K562 (cell line): ENCODE measurements around the gene ABCA3. TPM values are rescaled to one million over a fixed set of nuclear protein-coding genes. Genes with fewer than 3 reads are reported as not detected.

Source experiments
- CBX1 ChIP-seq: sonication (generic); IDR thresholded peaks from 2 replicates; pipeline ENCODE4 v1.6.1; 2016; ENCODE audit warnings: antibody characterized with exemption, low read depth, mild to moderate bottlenecking
- CREB1 ChIP-seq, 2 experiments: sonication (generic) in 1 of 2; formaldehyde crosslinking in 1 of 2; IDR thresholded peaks; 2 replicates each; pipeline versions ENCODE4 v1.6.1 to v1.8.0; 2012 to 2022; ENCODE audit warnings: inconsistent platforms in 1 of 2, mild to moderate bottlenecking in 1 of 2, missing genetic modification reagents in 1 of 2, moderate library complexity in 1 of 2
- DMBX1 ChIP-seq: fragments of 250-450 bp; sonication (Bioruptor Pico); IDR thresholded peaks from 2 replicates; pipeline ENCODE4 v1.8.0; 2022; ENCODE audit warnings: inconsistent platforms, mild to moderate bottlenecking, moderate library complexity, borderline replicate concordance
- EGR1 ChIP-seq: fragments of 450-650 bp; conservative IDR thresholded peaks from 2 replicates; pipeline ENCODE4 v1.6.1; 2017; ENCODE audit warnings: mild to moderate bottlenecking
- EWSR1 ChIP-seq: fragments of 450-650 bp; IDR thresholded peaks from 2 replicates; pipeline ENCODE4 v1.6.1; 2018; ENCODE audit warnings: borderline replicate concordance, mild to moderate bottlenecking, low read depth, moderate library complexity; ENCODE audit not compliant: partially characterized antibody
- FIP1L1 ChIP-seq: fragments of 200-400 bp; formaldehyde crosslinking; IDR thresholded peaks from 2 replicates; pipeline ENCODE4 v1.6.1; 2018; ENCODE audit warnings: mild to moderate bottlenecking, low read depth, low read length; ENCODE audit not compliant: poor library complexity, severe bottlenecking
- HMG20B ChIP-seq: fragments of 250-450 bp; sonication (Bioruptor Pico); IDR thresholded peaks from 2 replicates; pipeline ENCODE4 v1.5.0; 2021; ENCODE audit warnings: mild to moderate bottlenecking
- MCM2 ChIP-seq: fragments of 450-650 bp; IDR thresholded peaks from 2 replicates; pipeline ENCODE4 v1.6.1; 2017; ENCODE audit warnings: low read depth, mild to moderate bottlenecking
- MTA1 ChIP-seq: fragments of 450-650 bp; IDR thresholded peaks from 2 replicates; pipeline ENCODE4 v1.6.1; 2017; ENCODE audit warnings: borderline replicate concordance
- NCOA4 ChIP-seq: fragments of 450-650 bp; IDR thresholded peaks from 2 replicates; pipeline ENCODE4 v1.6.1; 2018; ENCODE audit warnings: mild to moderate bottlenecking; ENCODE audit not compliant: partially characterized antibody
- POLR2AphosphoS5 ChIP-seq: IDR thresholded peaks from 2 replicates; pipeline ENCODE4 v1.6.1; 2011; ENCODE audit warnings: mild to moderate bottlenecking, low read depth, low read length, moderate library complexity; ENCODE audit not compliant: control insufficient read depth, insufficient read depth
- U2AF1 ChIP-seq: fragments of 200-400 bp; formaldehyde crosslinking; optimal IDR thresholded peaks from 2 replicates; pipeline ENCODE3; 2017; ENCODE audit warnings: mild to moderate bottlenecking, low read depth, low read length, moderate library complexity
- ZNF263 ChIP-seq: sonication (generic); formaldehyde crosslinking; IDR thresholded peaks from 2 replicates; pipeline ENCODE4 v1.8.0; 2022; ENCODE audit warnings: mild to moderate bottlenecking, missing genetic modification reagents, borderline replicate concordance
- ZNF347 ChIP-seq: fragments of 450-650 bp; formaldehyde crosslinking; IDR thresholded peaks from 2 replicates; pipeline ENCODE4 v1.4.0; 2020; ENCODE audit warnings: low read depth, mild to moderate bottlenecking, moderate library complexity
- ZNF408 ChIP-seq: fragments of 250-450 bp; sonication (Bioruptor Pico); IDR thresholded peaks from 2 replicates; pipeline ENCODE4 v1.4.0; 2020; ENCODE audit warnings: low read depth, mild to moderate bottlenecking, moderate library complexity
- polyA plus RNA-seq, 8 experiments: library from polyadenylated mRNA; depleted of rRNA in 4 of 8; stranded (reverse) in 5 of 8; unstranded in 3 of 8; fragments of >200 nt; fragmentation: Nextera tagmentation in 2 of 8; fragmentation: Illumina TruSeq in 1 of 8; extraction: Ambion mirVana in 2 of 8; extraction: Trizol in 1 of 8; gene quantifications; 2 replicates each; pipeline versions ENCODE4 v1.2.1 to v1.2.3, GENCODE V29; 2011 to 2014; ENCODE audit warnings: inconsistent platforms in 1 of 8, missing spikeins in 1 of 8
- total RNA-seq, 7 experiments: library from RNA; depleted of rRNA in 6 of 7; stranded (reverse); fragments of >200 nt in 6 of 7; fragmentation: Illumina TruSeq in 2 of 7; extraction: Trizol in 2 of 7; gene quantifications; 2 replicates each; pipeline versions ENCODE4 v1.2.1 to v1.2.3, GENCODE V29; 2011 to 2021; ENCODE audit warnings: low replicate concordance in 1 of 7
- TF ChIP-seq, protein P1 (sequence below): fragments of 250-450 bp; sonication (Bioruptor Pico); IDR thresholded peaks from 2 replicates; pipeline ENCODE4 v1.4.0; 2020
- TF ChIP-seq, protein P2 (sequence below): sonication (generic); formaldehyde crosslinking; IDR thresholded peaks from 2 replicates; pipeline ENCODE4 v1.8.1; 2023; ENCODE audit warnings: mild to moderate bottlenecking, missing genetic modification reagents, moderate library complexity
- TF ChIP-seq, protein P3 (sequence below): fragments of 250-450 bp; sonication (Bioruptor Pico); IDR thresholded peaks from 2 replicates; pipeline ENCODE4 v1.5.0; 2021

ABCA3 gene
- total and polyA plus RNA-seq, 9 of the 15 experiments (the other 6 are each of a cell fraction or from before 2014, with no cell fraction given): 0.66 to 23.7 (median 6.9) TPM

DNA sequence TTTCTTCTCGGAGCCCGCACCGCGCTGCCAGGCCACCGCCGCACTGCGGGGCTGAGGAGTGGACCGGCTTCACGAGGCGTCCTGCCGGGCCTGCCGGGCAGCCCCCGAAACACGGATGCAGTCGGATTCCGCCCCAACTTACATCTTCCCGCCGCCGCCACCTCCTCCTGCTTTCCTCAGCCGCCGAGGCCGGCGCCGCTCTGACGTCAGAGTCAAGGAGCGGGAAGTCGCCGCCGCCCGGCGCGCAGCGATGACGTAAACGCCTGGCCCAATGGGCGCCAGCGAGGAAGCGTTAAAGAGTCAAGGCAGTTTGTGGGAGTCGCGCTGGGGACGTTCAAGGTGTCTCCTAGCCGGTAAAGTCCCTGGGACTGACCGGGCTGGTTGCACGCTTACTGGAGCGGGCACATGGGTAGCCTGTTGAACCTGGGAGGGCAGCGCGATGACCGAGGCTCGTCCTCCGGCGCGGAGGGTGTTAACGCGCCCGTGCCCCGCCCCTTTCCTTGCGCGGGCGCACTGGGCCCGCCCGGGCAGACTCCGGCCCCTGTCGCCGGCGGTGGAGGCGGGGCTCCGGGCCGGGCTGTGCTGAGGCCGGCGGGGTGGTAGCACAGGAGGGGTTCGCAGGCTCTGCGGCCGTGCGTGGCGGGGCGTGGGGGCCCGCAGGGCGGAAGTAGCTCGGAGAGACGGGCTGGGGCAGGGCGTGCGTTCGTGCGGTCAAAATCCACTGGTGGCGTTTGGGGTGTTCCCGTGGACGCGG, 72.4 kb downstream of the ABCA3 start, which contains the start of gene RNPS1 (continued):
- TF ChIP-seq NCOA4 (no peak), FIP1L1 (peak; percentile 65), CREB1 (IDR thresholded peaks at IDR 0.05) (peak; percentile 99), CREB1 (CRISPR knock-in tag; IDR thresholded peaks at IDR 0.05) (peak; percentile 100), HMG20B (CRISPR knock-in tag) (no peak), DMBX1 (no peak), U2AF1 (peak; percentile 61), CBX1 (peak; percentile 57; the same call in 1 of the 2 replicates), EGR1 (peak; percentile 66), EWSR1 (no peak), ZNF347 (CRISPR knock-in tag) (no peak), MCM2 (no peak), MTA1 (peak; percentile 99), POLR2AphosphoS5 (peak; percentile 93), ZNF263 (peak; percentile 64), ZNF408 (CRISPR knock-in tag) (no peak)
- TF ChIP-seq, protein P1, sequence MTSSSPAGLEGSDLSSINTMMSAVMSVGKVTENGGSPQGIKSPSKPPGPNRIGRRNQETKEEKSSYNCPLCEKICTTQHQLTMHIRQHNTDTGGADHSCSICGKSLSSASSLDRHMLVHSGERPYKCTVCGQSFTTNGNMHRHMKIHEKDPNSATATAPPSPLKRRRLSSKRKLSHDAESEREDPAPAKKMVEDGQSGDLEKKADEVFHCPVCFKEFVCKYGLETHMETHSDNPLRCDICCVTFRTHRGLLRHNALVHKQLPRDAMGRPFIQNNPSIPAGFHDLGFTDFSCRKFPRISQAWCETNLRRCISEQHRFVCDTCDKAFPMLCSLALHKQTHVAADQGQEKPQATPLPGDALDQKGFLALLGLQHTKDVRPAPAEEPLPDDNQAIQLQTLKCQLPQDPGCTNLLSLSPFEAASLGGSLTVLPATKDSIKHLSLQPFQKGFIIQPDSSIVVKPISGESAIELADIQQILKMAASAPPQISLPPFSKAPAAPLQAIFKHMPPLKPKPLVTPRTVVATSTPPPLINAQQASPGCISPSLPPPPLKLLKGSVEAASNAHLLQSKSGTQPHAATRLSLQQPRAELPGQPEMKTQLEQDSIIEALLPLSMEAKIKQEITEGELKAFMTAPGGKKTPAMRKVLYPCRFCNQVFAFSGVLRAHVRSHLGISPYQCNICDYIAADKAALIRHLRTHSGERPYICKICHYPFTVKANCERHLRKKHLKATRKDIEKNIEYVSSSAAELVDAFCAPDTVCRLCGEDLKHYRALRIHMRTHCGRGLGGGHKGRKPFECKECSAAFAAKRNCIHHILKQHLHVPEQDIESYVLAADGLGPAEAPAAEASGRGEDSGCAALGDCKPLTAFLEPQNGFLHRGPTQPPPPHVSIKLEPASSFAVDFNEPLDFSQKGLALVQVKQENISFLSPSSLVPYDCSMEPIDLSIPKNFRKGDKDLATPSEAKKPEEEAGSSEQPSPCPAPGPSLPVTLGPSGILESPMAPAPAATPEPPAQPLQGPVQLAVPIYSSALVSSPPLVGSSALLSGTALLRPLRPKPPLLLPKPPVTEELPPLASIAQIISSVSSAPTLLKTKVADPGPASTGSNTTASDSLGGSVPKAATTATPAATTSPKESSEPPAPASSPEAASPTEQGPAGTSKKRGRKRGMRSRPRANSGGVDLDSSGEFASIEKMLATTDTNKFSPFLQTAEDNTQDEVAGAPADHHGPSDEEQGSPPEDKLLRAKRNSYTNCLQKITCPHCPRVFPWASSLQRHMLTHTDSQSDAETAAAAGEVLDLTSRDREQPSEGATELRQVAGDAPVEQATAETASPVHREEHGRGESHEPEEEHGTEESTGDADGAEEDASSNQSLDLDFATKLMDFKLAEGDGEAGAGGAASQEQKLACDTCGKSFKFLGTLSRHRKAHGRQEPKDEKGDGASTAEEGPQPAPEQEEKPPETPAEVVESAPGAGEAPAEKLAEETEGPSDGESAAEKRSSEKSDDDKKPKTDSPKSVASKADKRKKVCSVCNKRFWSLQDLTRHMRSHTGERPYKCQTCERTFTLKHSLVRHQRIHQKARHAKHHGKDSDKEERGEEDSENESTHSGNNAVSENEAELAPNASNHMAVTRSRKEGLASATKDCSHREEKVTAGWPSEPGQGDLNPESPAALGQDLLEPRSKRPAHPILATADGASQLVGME: peak; percentile 57; the same call in 1 of the 2 replicates
- TF ChIP-seq, protein P2, sequence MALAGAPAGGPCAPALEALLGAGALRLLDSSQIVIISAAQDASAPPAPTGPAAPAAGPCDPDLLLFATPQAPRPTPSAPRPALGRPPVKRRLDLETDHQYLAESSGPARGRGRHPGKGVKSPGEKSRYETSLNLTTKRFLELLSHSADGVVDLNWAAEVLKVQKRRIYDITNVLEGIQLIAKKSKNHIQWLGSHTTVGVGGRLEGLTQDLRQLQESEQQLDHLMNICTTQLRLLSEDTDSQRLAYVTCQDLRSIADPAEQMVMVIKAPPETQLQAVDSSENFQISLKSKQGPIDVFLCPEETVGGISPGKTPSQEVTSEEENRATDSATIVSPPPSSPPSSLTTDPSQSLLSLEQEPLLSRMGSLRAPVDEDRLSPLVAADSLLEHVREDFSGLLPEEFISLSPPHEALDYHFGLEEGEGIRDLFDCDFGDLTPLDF (CRISPR knock-in tag): peak; percentile 98
- TF ChIP-seq, protein P3, sequence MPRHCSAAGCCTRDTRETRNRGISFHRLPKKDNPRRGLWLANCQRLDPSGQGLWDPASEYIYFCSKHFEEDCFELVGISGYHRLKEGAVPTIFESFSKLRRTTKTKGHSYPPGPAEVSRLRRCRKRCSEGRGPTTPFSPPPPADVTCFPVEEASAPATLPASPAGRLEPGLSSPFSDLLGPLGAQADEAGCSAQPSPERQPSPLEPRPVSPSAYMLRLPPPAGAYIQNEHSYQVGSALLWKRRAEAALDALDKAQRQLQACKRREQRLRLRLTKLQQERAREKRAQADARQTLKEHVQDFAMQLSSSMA: peak; percentile 89; the same call in 1 of the 2 replicates
